A673 (cell line): ENCODE data around the gene NPR2. TPM values are rescaled to one million over a fixed set of nuclear protein-coding genes. Genes with fewer than 3 reads are reported as not detected.

Experiments used
- BruUV-seq: library from RNA; stranded (reverse); fragments of 400-500 nt; replicated peaks from 2 replicates; lab custom pipeline; 2021; lab: Mats Ljungman, UMichigan
- CTCF ChIA-PET: fragments of 300-600 bp; sonication (Branson Sonifier 250); formaldehyde crosslinking; loops from one replicate; lab custom pipeline; 2022; ENCODE audit warnings: antibody characterized with exemption; lab: Charles Lee
- POLR2A ChIA-PET: fragments of 300-600 bp; sonication (Branson Sonifier 250); formaldehyde crosslinking; loops from one replicate; lab custom pipeline; 2022; ENCODE audit warnings: antibody characterized with exemption; ENCODE audit not compliant: low non-redundant PET; lab: Charles Lee
- DNase-seq: peaks from one replicate; pipeline ENCODE4 v3.0.0-alpha.2; 2015; ENCODE audit warnings: low spot score
- H3K27ac ChIP-seq: fragments of 200-600 bp; sonication (generic); 2 replicates; pipeline ENCODE4 v1.5.1; 2016; ENCODE audit warnings: mixed run types, low read depth, mild to moderate bottlenecking, mixed read lengths, antibody characterized with exemption, low read length; ENCODE audit not compliant: poor library complexity, severe bottlenecking
- H3K27me3 ChIP-seq: fragments of 200-600 bp; sonication (generic); replicated peaks from 2 replicates; pipeline ENCODE4 v1.6.1; 2017; ENCODE audit warnings: mixed run types, low read depth, mild to moderate bottlenecking, mixed read lengths, antibody characterized with exemption, low read length; ENCODE audit not compliant: insufficient read depth, poor library complexity
- H3K36me3 ChIP-seq: fragments of 200-600 bp; sonication (generic); 2 replicates; pipeline ENCODE4 v1.6.1; 2016; ENCODE audit warnings: mixed run types, mild to moderate bottlenecking, mixed read lengths, antibody characterized with exemption, low read length; ENCODE audit not compliant: insufficient read depth, poor library complexity, severe bottlenecking
- H3K4me1 ChIP-seq: fragments of 200-600 bp; sonication (generic); 2 replicates; pipeline ENCODE4 v1.6.1; 2017; ENCODE audit warnings: mixed run types, mild to moderate bottlenecking, mixed read lengths, antibody characterized with exemption, low read length; ENCODE audit not compliant: insufficient read depth, poor library complexity, severe bottlenecking
- H3K4me3 ChIP-seq: fragments of 200-600 bp; sonication (generic); 2 replicates; pipeline ENCODE4 v1.5.1; 2016; ENCODE audit warnings: low read depth, mixed run types, mild to moderate bottlenecking, mixed read lengths, low read length; ENCODE audit not compliant: poor library complexity, severe bottlenecking
- H3K9me3 ChIP-seq: fragments of 200-600 bp; sonication (generic); 2 replicates; pipeline ENCODE4 v1.6.1; 2016; ENCODE audit warnings: mixed run types, low read depth, mild to moderate bottlenecking, mixed read lengths, antibody characterized with exemption, low read length; ENCODE audit not compliant: poor library complexity, severe bottlenecking
- CTCF ChIP-seq: fragments of 300-800, 200-600 bp; sonication (generic); conservative IDR thresholded peaks from 2 replicates; pipeline ENCODE4 v1.5.1; 2017; ENCODE audit warnings: low read depth, mild to moderate bottlenecking, antibody characterized with exemption, low read length, moderate library complexity, mixed read lengths
- EZH2 ChIP-seq: fragments of 200-600 bp; sonication (generic); IDR thresholded peaks from 2 replicates; pipeline ENCODE4 v1.6.1; 2017; ENCODE audit warnings: borderline replicate concordance, low read depth, mild to moderate bottlenecking, mixed read lengths, antibody characterized with exemption, low read length; ENCODE audit not compliant: poor library complexity, severe bottlenecking
- intact Hi-C: fragments of 100-400 bp; cut with micrococcal nuclease; formaldehyde crosslinking; loops from one replicate; pipeline ENCODE4 v1.10.0; 2022; ENCODE audit not compliant: unreplicated experiment
- total RNA-seq: library from RNA; stranded (reverse); gene quantifications from 2 replicates; pipeline ENCODE4 v1.2.3, GENCODE V29; 2021

Gene NPR2
- total RNA-seq, 1 experiment from 2014 or later, result 9.1 TPM

GRCh38 chr9:35795695-35796094 lies 4.3 kb downstream of the NPR2 start:
- no peaks in the 10 kb centered on the region for H3K27me3 ChIP-seq
- H3K9me3 ChIP-seq, result no peaks in the 10 kb centered on the region
- TF ChIP-seq CTCF (no peak), EZH2 (no peak)
- no peaks in the 10 kb centered on the region for H3K4me1 ChIP-seq
- H3K4me3 ChIP-seq, result no peak overlapping the region
- no peak overlapping the region for H3K27ac ChIP-seq
- ChIA-PET POLR2A (no interaction called here), CTCF (no interaction called here)
- intact Hi-C loops, result loop anchor here (10.0 kb wide), 1 partner anchor 229 kb away; no protein-coding TSS in a partner anchor
- no peaks in the 10 kb centered on the region for H3K36me3 ChIP-seq
- no peak for DNase-seq
- BruUV-seq, result no TSS peak

- Histone ChIP-seq H3K36me3 (peaks cover 4% of the 10 kb centered on the region), H3K4me1 (no peaks in the 10 kb centered on the region), H3K9me3 (no peaks in the 10 kb centered on the region), H3K4me3 (no peak overlapping the region), H3K27ac (no peak overlapping the region), H3K27me3 (no peaks in the 10 kb centered on the region)
- no peak for DNase-seq
- CTCF ChIA-PET, result no interaction called here
- intact Hi-C loops, result loop anchor here (10.0 kb wide), 1 partner anchor 227 kb away; no protein-coding TSS in a partner anchor
- no TSS peak for BruUV-seq
- no peak for TF ChIP-seq EZH2
- no peak for TF ChIP-seq CTCF
- POLR2A ChIA-PET, result no interaction called here
Observed at GRCh38 chr9:35797311-35798109, 6.1 kb downstream of the NPR2 start.

- POLR2A ChIA-PET, result no interaction called here
- DNase-seq, result no peak
Observed at GRCh38 chr9:35798658-35799374, 7.4 kb downstream of the NPR2 start.

More at GRCh38 chr9:35798658-35799374, 7.4 kb downstream of the NPR2 start:
- TF ChIP-seq EZH2 (no peak), CTCF (no peak)
- Histone ChIP-seq H3K4me3 (no peak overlapping the region), H3K4me1 (no peaks in the 10 kb centered on the region), H3K9me3 (no peaks in the 10 kb centered on the region), H3K27me3 (no peaks in the 10 kb centered on the region), H3K27ac (no peak overlapping the region), H3K36me3 (peaks cover 5% of the 10 kb centered on the region)
- intact Hi-C loops, result loop anchor here (10.0 kb wide), 1 partner anchor 226 kb away; no protein-coding TSS in a partner anchor
- CTCF ChIA-PET, result no interaction called here
- BruUV-seq, result no TSS peak
